GM12878 (cell line): Measurements from ENCODE around the gene DAB2. TPM values are rescaled to one million over a fixed set of nuclear protein-coding genes. Genes with fewer than 3 reads are reported as not detected.

Experiments
- ATAC-seq: fragments of 200-7000 bp; cut with Tn5 transposase; 3 replicates; pipeline ENCODE4 v1.9.1; 2020; ENCODE audit warnings: mild to moderate bottlenecking, moderate library complexity
- BruUV-seq: library from RNA; stranded (reverse); fragments of 400-500 nt; replicated peaks from 2 replicates; lab custom pipeline; 2021; lab: Mats Ljungman, UMichigan
- CTCF ChIA-PET: fragments of 300-600 bp; sonication (Branson Sonifier 250); formaldehyde crosslinking; extraction: SDS; loops from one replicate; lab custom pipeline; 2021; ENCODE audit warnings: inconsistent platforms; lab: Yijun Ruan, JAX
- POLR2A ChIA-PET: fragments of 350-600 bp; formaldehyde crosslinking; extraction: SDS; loops from one replicate; lab custom pipeline; 2021; ENCODE audit warnings: inconsistent platforms; lab: Charles Lee
- RAD21 ChIA-PET: fragments of 300-600 bp; sonication (Branson Sonifier 250); formaldehyde crosslinking; loops from one replicate; lab custom pipeline; 2023; ENCODE audit warnings: antibody characterized with exemption; ENCODE audit not compliant: unreplicated experiment; lab: Charles Lee
- SMC1A ChIA-PET: fragments of 300-600 bp; sonication (Branson Sonifier 250); formaldehyde crosslinking; loops from one replicate; lab custom pipeline; 2023; ENCODE audit not compliant: unreplicated experiment, uncharacterized antibody; lab: Charles Lee
- DNase-seq: peaks from one replicate; pipeline ENCODE4 v3.0.0-alpha.2; 2011; ENCODE audit warnings: low read depth, low spot score
- FAIRE-seq: peaks from 3 replicates; lab custom pipeline; 2011; peaks lifted over from hg19 to GRCh38; lab: Jason Lieb, UNC
- H2AFZ ChIP-seq: 2 replicates; pipeline ENCODE4 v1.6.0; 2011; ENCODE audit warnings: low read depth, low read length, control low read depth; ENCODE audit not compliant: control insufficient read depth
- H3K27ac ChIP-seq: 2 replicates; pipeline ENCODE4 v1.5.1; 2011; ENCODE audit warnings: control low read depth; ENCODE audit not compliant: control insufficient read depth, insufficient read depth
- H3K27me3 ChIP-seq, 2 experiments: replicated peaks in 1 of 2; 2 replicates each; pipeline versions ENCODE4 v1.6.0 to v1.6.1; 2011; ENCODE audit warnings: low read length in 1 of 2; ENCODE audit not compliant: control insufficient read depth in 2 of 2, insufficient read depth in 2 of 2
- H3K36me3 ChIP-seq, 2 experiments: 2 replicates each; pipeline ENCODE4 v1.5.1; 2011; ENCODE audit warnings: low read length in 1 of 2; ENCODE audit not compliant: control insufficient read depth in 2 of 2, insufficient read depth in 2 of 2
- H3K4me1 ChIP-seq: 2 replicates; pipeline ENCODE4 v1.6.1; 2011; ENCODE audit warnings: mild to moderate bottlenecking, low read length, moderate library complexity, mixed read lengths; ENCODE audit not compliant: control insufficient read depth, insufficient read depth
- H3K4me2 ChIP-seq: 2 replicates; pipeline ENCODE4 v1.6.0; 2011; ENCODE audit warnings: control low read depth; ENCODE audit not compliant: control insufficient read depth, insufficient read depth
- H3K4me3 ChIP-seq: fragments of 200-600 bp; sonication (generic); 2 replicates; pipeline ENCODE4 v1.5.1; 2016
- H3K79me2 ChIP-seq: 2 replicates; pipeline ENCODE4 v1.6.0; 2011; ENCODE audit warnings: low read length; ENCODE audit not compliant: control insufficient read depth, insufficient read depth
- H3K9ac ChIP-seq: 2 replicates; pipeline ENCODE4 v1.8.0; 2011; ENCODE audit warnings: low read length, control low read depth, mixed read lengths; ENCODE audit not compliant: control insufficient read depth, insufficient read depth
- H3K9me3 ChIP-seq: replicated peaks from 3 replicates; pipeline ENCODE4 v1.5.1; 2011; ENCODE audit warnings: mild to moderate bottlenecking, low read length; ENCODE audit not compliant: control insufficient read depth, insufficient read depth
- H4K20me1 ChIP-seq: 2 replicates; pipeline ENCODE4 v1.6.0; 2011; ENCODE audit not compliant: control insufficient read depth, insufficient read depth
- CBX5 ChIP-seq: sonication (generic); IDR thresholded peaks from 2 replicates; pipeline ENCODE4 v1.6.1; 2016; ENCODE audit warnings: low read depth, moderate library complexity, mild to moderate bottlenecking, inconsistent platforms
- EGR1 ChIP-seq, 2 experiments: IDR thresholded peaks; 1 replicate in 1 of 2; 2 replicates in 1 of 2; pipeline ENCODE4 v1.6.1; 2011 to 2012; ENCODE audit warnings: low read depth in 2 of 2, low read length in 2 of 2, borderline replicate concordance in 1 of 2, mild to moderate bottlenecking in 1 of 2, moderate library complexity in 1 of 2
- HDAC2 ChIP-seq: fragments of 200-600 bp; sonication (generic); IDR thresholded peaks from 2 replicates; pipeline ENCODE4 v1.6.1; 2017
- HDGF ChIP-seq: fragments of 450-650 bp; IDR thresholded peaks from 2 replicates; pipeline ENCODE4 v1.6.1; 2016; ENCODE audit warnings: antibody characterized with exemption
- JUND ChIP-seq: IDR thresholded peaks from 2 replicates; pipeline ENCODE4 v1.6.1; 2012; ENCODE audit warnings: low read depth, mild to moderate bottlenecking, low read length, improper control_type of control experiment, moderate library complexity
- KLF5 ChIP-seq: fragments of 450-650 bp; IDR thresholded peaks from 2 replicates; pipeline ENCODE4 v1.6.1; 2014; ENCODE audit warnings: mild to moderate bottlenecking; ENCODE audit not compliant: partially characterized antibody
- MTA2 ChIP-seq: fragments of 450-650 bp; IDR thresholded peaks from 2 replicates; pipeline ENCODE4 v1.6.1; 2016; ENCODE audit warnings: low read depth, mild to moderate bottlenecking, moderate library complexity
- POLR2AphosphoS5 ChIP-seq: IDR thresholded peaks from 2 replicates; pipeline ENCODE4 v1.6.1; 2011; ENCODE audit warnings: mild to moderate bottlenecking, low read length, inconsistent platforms
- SP1 ChIP-seq: IDR thresholded peaks from one replicate; pipeline ENCODE4 v1.6.1; 2011; ENCODE audit warnings: low read depth, low read length
- USF1 ChIP-seq: IDR thresholded peaks from 2 replicates; pipeline ENCODE4 v1.6.1; 2011; ENCODE audit warnings: borderline replicate concordance, low read depth, mild to moderate bottlenecking, moderate library complexity, mixed read lengths, low read length; ENCODE audit not compliant: insufficient read depth; ENCODE audit errors: extremely low read length
- YBX1 ChIP-seq: fragments of 450-650 bp; IDR thresholded peaks from 2 replicates; pipeline ENCODE4 v1.6.1; 2016; ENCODE audit warnings: antibody characterized with exemption
- YY1 ChIP-seq: IDR thresholded peaks from 2 replicates; pipeline ENCODE4 v1.6.1; 2011; ENCODE audit warnings: low read depth, mild to moderate bottlenecking, low read length
- ZNF217 ChIP-seq: fragments of 450-650 bp; IDR thresholded peaks from 2 replicates; pipeline ENCODE4 v1.6.1; 2017; ENCODE audit warnings: antibody characterized with exemption, mild to moderate bottlenecking
- WGBS: methylation state at CpG from one replicate; pipeline ENCODE4 v1.1.6; 2016; ENCODE audit warnings: low lambda C conversion rate; ENCODE audit not compliant: insufficient replicate concordance, insufficient coverage; ENCODE audit errors: missing lambda C conversion rate; 5-methylcytosine and 5-hydroxymethylcytosine counted together
- in situ Hi-C: fragments of 300-500 bp; cut with MboI; formaldehyde crosslinking; loops from 9 replicates; pipeline ENCODE4 v1.14.3; 2018; ENCODE audit warnings: mixed read lengths
- intact Hi-C: fragments of 100-400 bp; cut with micrococcal nuclease; formaldehyde crosslinking; loops from one replicate; pipeline ENCODE4 v1.14.2; 2022; ENCODE audit not compliant: unreplicated experiment
- polyA plus RNA-seq, 11 experiments: library from polyadenylated mRNA; depleted of rRNA in 4 of 11; unstranded in 6 of 11; stranded (reverse) in 5 of 11; fragments of >200 nt; fragmentation: Nextera tagmentation in 4 of 11; fragmentation: Illumina TruSeq in 1 of 11; extraction: Ambion mirVana in 4 of 11; extraction: Trizol in 1 of 11; gene quantifications; 1 replicate in 1 of 11; 2 replicates in 10 of 11; pipeline versions ENCODE4 v1.2.1 to v1.2.3, GENCODE V29; 2011 to 2016; ENCODE audit warnings: inconsistent platforms in 2 of 11, missing spikeins in 2 of 11, low read depth in 1 of 11
- total RNA-seq, 4 experiments: library from RNA; depleted of rRNA in 3 of 4; stranded (reverse); fragments of >200 nt in 3 of 4; fragmentation: Illumina TruSeq in 1 of 4; extraction: Trizol in 1 of 4; gene quantifications; 2 replicates each; pipeline versions ENCODE4 v1.2.1 to v1.2.3, GENCODE V29; 2013 to 2021
- TF ChIP-seq, protein P1 (sequence below): fragments of 450-650 bp; IDR thresholded peaks from 2 replicates; pipeline ENCODE4 v1.6.1; 2018; ENCODE audit warnings: mild to moderate bottlenecking, low read depth, moderate library complexity; ENCODE audit not compliant: partially characterized antibody
- TF ChIP-seq, protein P2 (sequence below): fragments of 450-650 bp; conservative IDR thresholded peaks from 2 replicates; pipeline ENCODE4 v1.6.1; 2017; ENCODE audit warnings: mild to moderate bottlenecking, moderate library complexity

DAB2 gene
- total and polyA plus RNA-seq, 10 of the 15 experiments (the other 5 are each of a cell fraction or from before 2014, with no cell fraction given) = 0.05 to 0.23 (median 0.11) TPM; not detected in 7

- Histone ChIP-seq H4K20me1 (no peaks in the 10 kb centered on the region), H3K36me3 (no peaks in the 10 kb centered on the region), H3K4me3 (no peak overlapping the region), H3K79me2 (no peaks in the 10 kb centered on the region), H2AFZ (no peak overlapping the region), H3K9me3 (no peaks in the 10 kb centered on the region), H3K9ac (no peak overlapping the region), H3K27me3 (no peaks in the 10 kb centered on the region), H3K4me1 (no peaks in the 10 kb centered on the region), H3K27ac (no peak overlapping the region), H3K4me2 (no peak overlapping the region)
- ATAC-seq (no peak), FAIRE-seq (no peak), DNase-seq (no peak)
- CTCF ChIA-PET = interaction anchor here (0.8 to 1.7 kb wide), 3 partner anchors 11 to 89 kb away, joined by 3 to 5 read pairs (median 3); no protein-coding TSS in a partner anchor
- 11% methylated on average over 2 of the region's 2 CpGs for WGBS
- TF ChIP-seq POLR2AphosphoS5 = no peak
- no peak for TF ChIP-seq YY1
- no peak for TF ChIP-seq SP1
- TF ChIP-seq ZNF217 = no peak
- TF ChIP-seq JUND = no peak
- TF ChIP-seq HDAC2 = no peak
- no peak for TF ChIP-seq CBX5
- TF ChIP-seq USF1 = no peak
- TF ChIP-seq YBX1 = no peak
- no peak for TF ChIP-seq HDGF
- TF ChIP-seq MTA2 = no peak
- TF ChIP-seq, protein P1, sequence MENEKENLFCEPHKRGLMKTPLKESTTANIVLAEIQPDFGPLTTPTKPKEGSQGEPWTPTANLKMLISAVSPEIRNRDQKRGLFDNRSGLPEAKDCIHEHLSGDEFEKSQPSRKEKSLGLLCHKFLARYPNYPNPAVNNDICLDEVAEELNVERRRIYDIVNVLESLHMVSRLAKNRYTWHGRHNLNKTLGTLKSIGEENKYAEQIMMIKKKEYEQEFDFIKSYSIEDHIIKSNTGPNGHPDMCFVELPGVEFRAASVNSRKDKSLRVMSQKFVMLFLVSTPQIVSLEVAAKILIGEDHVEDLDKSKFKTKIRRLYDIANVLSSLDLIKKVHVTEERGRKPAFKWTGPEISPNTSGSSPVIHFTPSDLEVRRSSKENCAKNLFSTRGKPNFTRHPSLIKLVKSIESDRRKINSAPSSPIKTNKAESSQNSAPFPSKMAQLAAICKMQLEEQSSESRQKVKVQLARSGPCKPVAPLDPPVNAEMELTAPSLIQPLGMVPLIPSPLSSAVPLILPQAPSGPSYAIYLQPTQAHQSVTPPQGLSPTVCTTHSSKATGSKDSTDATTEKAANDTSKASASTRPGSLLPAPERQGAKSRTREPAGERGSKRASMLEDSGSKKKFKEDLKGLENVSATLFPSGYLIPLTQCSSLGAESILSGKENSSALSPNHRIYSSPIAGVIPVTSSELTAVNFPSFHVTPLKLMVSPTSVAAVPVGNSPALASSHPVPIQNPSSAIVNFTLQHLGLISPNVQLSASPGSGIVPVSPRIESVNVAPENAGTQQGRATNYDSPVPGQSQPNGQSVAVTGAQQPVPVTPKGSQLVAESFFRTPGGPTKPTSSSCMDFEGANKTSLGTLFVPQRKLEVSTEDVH = no peak
- TF ChIP-seq, protein P2, sequence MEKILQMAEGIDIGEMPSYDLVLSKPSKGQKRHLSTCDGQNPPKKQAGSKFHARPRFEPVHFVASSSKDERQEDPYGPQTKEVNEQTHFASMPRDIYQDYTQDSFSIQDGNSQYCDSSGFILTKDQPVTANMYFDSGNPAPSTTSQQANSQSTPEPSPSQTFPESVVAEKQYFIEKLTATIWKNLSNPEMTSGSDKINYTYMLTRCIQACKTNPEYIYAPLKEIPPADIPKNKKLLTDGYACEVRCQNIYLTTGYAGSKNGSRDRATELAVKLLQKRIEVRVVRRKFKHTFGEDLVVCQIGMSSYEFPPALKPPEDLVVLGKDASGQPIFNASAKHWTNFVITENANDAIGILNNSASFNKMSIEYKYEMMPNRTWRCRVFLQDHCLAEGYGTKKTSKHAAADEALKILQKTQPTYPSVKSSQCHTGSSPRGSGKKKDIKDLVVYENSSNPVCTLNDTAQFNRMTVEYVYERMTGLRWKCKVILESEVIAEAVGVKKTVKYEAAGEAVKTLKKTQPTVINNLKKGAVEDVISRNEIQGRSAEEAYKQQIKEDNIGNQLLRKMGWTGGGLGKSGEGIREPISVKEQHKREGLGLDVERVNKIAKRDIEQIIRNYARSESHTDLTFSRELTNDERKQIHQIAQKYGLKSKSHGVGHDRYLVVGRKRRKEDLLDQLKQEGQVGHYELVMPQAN = no peak
- no peak for TF ChIP-seq EGR1 (IDR thresholded peaks at IDR 0.05; ENCODE audit: borderline replicate concordance in 1 of 2, low read depth in 2 of 2, low read length in 2 of 2)
- TF ChIP-seq KLF5 = no peak
- in situ Hi-C loops (no loop called here), intact Hi-C loops (no loop called here)
- RAD21 ChIA-PET = no interaction called here
- BruUV-seq = no TSS peak
- POLR2A ChIA-PET = no interaction called here
- SMC1A ChIA-PET = interaction anchor here (1.1 to 1.5 kb wide), 3 partner anchors 9 to 248 kb away, joined by 3 to 4 read pairs (median 3); no protein-coding TSS in a partner anchor
Measured at GRCh38 chr5:39465097-39465496, 40.3 kb upstream of the DAB2 start.
